GM21390 (cell line): Measurements from ENCODE around the gene ROR2.

Experiments used
- ATAC-seq: cut with Tn5 transposase; IDR thresholded peaks from one replicate; pipeline ENCODE4 v1.9.1; 2021; ENCODE audit not compliant: unreplicated experiment

ROR2 gene

GRCh38 chr9:91693226-91693625 is 256.8 kb downstream of the ROR2 start:
- no peak for ATAC-seq

GRCh38 chr9:91690540-91691249 is 259.3 kb downstream of the ROR2 start:
- no peak for ATAC-seq

- ATAC-seq = no peak
Observed at GRCh38 chr9:91689006-91689405, 261.0 kb downstream of the ROR2 start.

- no peak for ATAC-seq
Observed at GRCh38 chr9:91683269-91683668, 266.8 kb downstream of the ROR2 start.

- ATAC-seq = no peak
Observed at GRCh38 chr9:91682806-91683205, 267.2 kb downstream of the ROR2 start.

- ATAC-seq = peak; percentile 77
Observed at GRCh38 chr9:91681461-91682305, 268.3 kb downstream of the ROR2 start.

- no peak for ATAC-seq
Observed at GRCh38 chr9:91680998-91681397, 269.0 kb downstream of the ROR2 start.

- ATAC-seq = no peak
Observed at GRCh38 chr9:91680106-91680505, 269.9 kb downstream of the ROR2 start.

- no peak for ATAC-seq
Observed at GRCh38 chr9:91678807-91679580, 271.0 kb downstream of the ROR2 start.

- no peak for ATAC-seq
Observed at GRCh38 chr9:91677822-91678436, 272.1 kb downstream of the ROR2 start.

GRCh38 chr9:91677331-91677730 is 272.7 kb downstream of the ROR2 start:
- ATAC-seq = no peak

GRCh38 chr9:91676046-91676445 is 274.0 kb downstream of the ROR2 start:
- no peak for ATAC-seq

GRCh38 chr9:91664663-91665062 is 285.4 kb downstream of the ROR2 start:
- ATAC-seq = no peak

- ATAC-seq = no peak
Observed at GRCh38 chr9:91663858-91664257, 286.2 kb downstream of the ROR2 start.

GRCh38 chr9:91661451-91661850 is 288.6 kb downstream of the ROR2 start:
- ATAC-seq = no peak

GRCh38 chr9:91660521-91660920 is 289.5 kb downstream of the ROR2 start:
- ATAC-seq = no peak

- no peak for ATAC-seq
Observed at GRCh38 chr9:91659529-91660495, 290.2 kb downstream of the ROR2 start.

GRCh38 chr9:91658513-91659105 is 291.4 kb downstream of the ROR2 start:
- no peak for ATAC-seq

GRCh38 chr9:91657501-91657900 is 292.5 kb downstream of the ROR2 start:
- ATAC-seq = no peak

- ATAC-seq = no peak
Observed at GRCh38 chr9:91655658-91656057, 294.4 kb downstream of the ROR2 start.
